HG02870 (cell line): ENCODE results near the gene ZNF835.
"Not testable (repeated sequence)": the region's sequence is repeated elsewhere in the genome, so short reads cannot be mapped to it uniquely, and the experiment has no call there.

ENCODE experiments used
- ATAC-seq: cut with Tn5 transposase; IDR thresholded peaks from one replicate; pipeline ENCODE4 v1.9.1; 2021; ENCODE audit warnings: mild to moderate bottlenecking, moderate library complexity; ENCODE audit not compliant: unreplicated experiment

The ZNF835 gene

GRCh38 chr19:56671613-56671994, at the start of gene ZNF835:
Gene ZNF835 (minus strand): TSS chr19:56671757. CDS start chr19:56665198, 6,559 bp downstream.
- ATAC-seq = no peak

- ATAC-seq = no peak
These were observed 48.7 kb upstream of the ZNF835 start for GRCh38 chr19:56720281-56720680.

- no peak for ATAC-seq
These were observed 46.7 kb upstream of the ZNF835 start for GRCh38 chr19:56718231-56718630.

- ATAC-seq = no peak
These were observed 41.2 kb upstream of the ZNF835 start for GRCh38 chr19:56712611-56713276.

GRCh38 chr19:56710437-56710836, 38.9 kb upstream of the ZNF835 start:
- ATAC-seq = no peak

- no peak for ATAC-seq
These were observed 36.3 kb upstream of the ZNF835 start for GRCh38 chr19:56707821-56708220.

GRCh38 chr19:56705939-56706338, 34.4 kb upstream of the ZNF835 start:
- no peak for ATAC-seq

GRCh38 chr19:56701895-56702294, 30.3 kb upstream of the ZNF835 start:
- ATAC-seq = no peak

GRCh38 chr19:56699552-56699951, 28.0 kb upstream of the ZNF835 start:
- no peak for ATAC-seq

- ATAC-seq = no peak
These were observed 20.8 kb upstream of the ZNF835 start for GRCh38 chr19:56692206-56692895.

GRCh38 chr19:56690670-56691069, 19.1 kb upstream of the ZNF835 start:
- no peak for ATAC-seq

GRCh38 chr19:56689198-56689597, 17.6 kb upstream of the ZNF835 start:
- no peak for ATAC-seq

- ATAC-seq = no peak
These were observed 15.5 kb upstream of the ZNF835 start for GRCh38 chr19:56687031-56687430.

GRCh38 chr19:56683116-56683515, 11.6 kb upstream of the ZNF835 start:
- no peak for ATAC-seq

- ATAC-seq = no peak
These were observed 10.1 kb upstream of the ZNF835 start for GRCh38 chr19:56681702-56682101.

- ATAC-seq = no peak
These were observed 6.6 kb upstream of the ZNF835 start for GRCh38 chr19:56678205-56678604.

GRCh38 chr19:56672610-56673009, 1.1 kb upstream of the ZNF835 start:
- not testable (repeated sequence) for ATAC-seq

GRCh38 chr19:56670961-56671612, 470 bp downstream of the ZNF835 start:
- no peak for ATAC-seq

GRCh38 chr19:56670401-56670960, 1.1 kb downstream of the ZNF835 start:
- no peak for ATAC-seq

GRCh38 chr19:56668676-56669075, 2.9 kb downstream of the ZNF835 start:
- ATAC-seq = no peak

GRCh38 chr19:56667311-56667870, 4.2 kb downstream of the ZNF835 start:
- ATAC-seq = no peak
